GM21576 (cell line): ENCODE measurements around the gene TMEM108.

Experiments
- ATAC-seq: cut with Tn5 transposase; IDR thresholded peaks from one replicate; pipeline ENCODE4 v1.9.1; 2021; ENCODE audit warnings: mild to moderate bottlenecking, moderate library complexity; ENCODE audit not compliant: unreplicated experiment

TMEM108 gene

GRCh38 chr3:133270631-133271030, 232.4 kb downstream of the TMEM108 start:
- no peak for ATAC-seq

GRCh38 chr3:133271042-133271441, 232.9 kb downstream of the TMEM108 start:
- no peak for ATAC-seq

- ATAC-seq = no peak
Measured at GRCh38 chr3:133271539-133271938, 233.3 kb downstream of the TMEM108 start.

GRCh38 chr3:133273346-133273745, 235.2 kb downstream of the TMEM108 start:
- no peak for ATAC-seq

GRCh38 chr3:133274477-133274876, 236.3 kb downstream of the TMEM108 start:
- ATAC-seq = no peak

GRCh38 chr3:133276594-133276993, 238.4 kb downstream of the TMEM108 start:
- no peak for ATAC-seq

GRCh38 chr3:133277813-133278212, 239.6 kb downstream of the TMEM108 start:
- ATAC-seq = no peak

- ATAC-seq = no peak
Measured at GRCh38 chr3:133278260-133279043, 240.3 kb downstream of the TMEM108 start.

- no peak for ATAC-seq
Measured at GRCh38 chr3:133280586-133280985, 242.4 kb downstream of the TMEM108 start.

- no peak for ATAC-seq
Measured at GRCh38 chr3:133282236-133282635, 244.0 kb downstream of the TMEM108 start.

- ATAC-seq = no peak
Measured at GRCh38 chr3:133283958-133284807, 246.0 kb downstream of the TMEM108 start.

GRCh38 chr3:133289322-133289721, 251.1 kb downstream of the TMEM108 start:
- ATAC-seq = no peak

GRCh38 chr3:133292296-133292695, 254.1 kb downstream of the TMEM108 start:
- no peak for ATAC-seq

GRCh38 chr3:133293397-133294110, 255.4 kb downstream of the TMEM108 start:
- no peak for ATAC-seq

GRCh38 chr3:133294253-133294652, 256.1 kb downstream of the TMEM108 start:
- no peak for ATAC-seq

GRCh38 chr3:133295199-133295901, 257.2 kb downstream of the TMEM108 start:
- ATAC-seq = peak; percentile 60

- ATAC-seq = no peak
Measured at GRCh38 chr3:133295944-133296917, 258.0 kb downstream of the TMEM108 start.

- ATAC-seq = no peak
Measured at GRCh38 chr3:133296981-133297380, 258.8 kb downstream of the TMEM108 start.

GRCh38 chr3:133300102-133300501, 261.9 kb downstream of the TMEM108 start:
- no peak for ATAC-seq

GRCh38 chr3:133301194-133301593, 263.0 kb downstream of the TMEM108 start:
- ATAC-seq = no peak
